GM19025 (cell line): Measurements from ENCODE around the gene ZEB2.

Experiments used
- ATAC-seq: cut with Tn5 transposase; IDR thresholded peaks from one replicate; pipeline ENCODE4 v1.9.1; 2021; ENCODE audit warnings: mild to moderate bottlenecking, low read depth, moderate library complexity; ENCODE audit not compliant: unreplicated experiment

Gene ZEB2

GRCh38 chr2:144496977-144497598 lies 22.8 kb downstream of the ZEB2 start:
- no peak for ATAC-seq

- no peak for ATAC-seq
Observed at GRCh38 chr2:144496092-144496976, 23.6 kb downstream of the ZEB2 start.

- no peak for ATAC-seq
Observed at GRCh38 chr2:144495227-144496091, 24.5 kb downstream of the ZEB2 start.

- no peak for ATAC-seq
Observed at GRCh38 chr2:144493027-144493809, 26.7 kb downstream of the ZEB2 start.

- ATAC-seq, result no peak
Observed at GRCh38 chr2:144490857-144491256, 29.1 kb downstream of the ZEB2 start.

- peak; percentile 52 for ATAC-seq
Observed at GRCh38 chr2:144490017-144490416, 29.9 kb downstream of the ZEB2 start.

- no peak for ATAC-seq
Observed at GRCh38 chr2:144489315-144489916, 30.5 kb downstream of the ZEB2 start.

- ATAC-seq, result no peak
Observed at GRCh38 chr2:144484201-144484948, 35.5 kb downstream of the ZEB2 start.

GRCh38 chr2:144481666-144482065 lies 38.3 kb downstream of the ZEB2 start:
- no peak for ATAC-seq

GRCh38 chr2:144481109-144481508 lies 38.8 kb downstream of the ZEB2 start:
- ATAC-seq, result no peak

- ATAC-seq, result no peak
Observed at GRCh38 chr2:144480285-144480684, 39.6 kb downstream of the ZEB2 start.

GRCh38 chr2:144479659-144480058 lies 40.3 kb downstream of the ZEB2 start:
- ATAC-seq, result no peak

GRCh38 chr2:144479138-144479537 lies 40.8 kb downstream of the ZEB2 start:
- no peak for ATAC-seq

GRCh38 chr2:144477957-144478311 lies 42.0 kb downstream of the ZEB2 start:
- ATAC-seq, result no peak

- ATAC-seq, result no peak
Observed at GRCh38 chr2:144477281-144477956, 42.5 kb downstream of the ZEB2 start.

GRCh38 chr2:144476682-144477081 lies 43.2 kb downstream of the ZEB2 start:
- no peak for ATAC-seq

GRCh38 chr2:144475569-144476275 lies 44.2 kb downstream of the ZEB2 start:
- no peak for ATAC-seq

- peak; percentile 31 for ATAC-seq
Observed at GRCh38 chr2:144475044-144475443, 44.9 kb downstream of the ZEB2 start.
